ENCODE results near the gene FRS2. TPM values are rescaled to one million over a fixed set of nuclear protein-coding genes. Genes with fewer than 3 reads are reported as not detected.

FRS2 gene
- total and polyA plus RNA-seq, 2 of the 4 experiments (the other 2 are of a cell fraction), result 12.4 to 58.3 TPM

DNA sequence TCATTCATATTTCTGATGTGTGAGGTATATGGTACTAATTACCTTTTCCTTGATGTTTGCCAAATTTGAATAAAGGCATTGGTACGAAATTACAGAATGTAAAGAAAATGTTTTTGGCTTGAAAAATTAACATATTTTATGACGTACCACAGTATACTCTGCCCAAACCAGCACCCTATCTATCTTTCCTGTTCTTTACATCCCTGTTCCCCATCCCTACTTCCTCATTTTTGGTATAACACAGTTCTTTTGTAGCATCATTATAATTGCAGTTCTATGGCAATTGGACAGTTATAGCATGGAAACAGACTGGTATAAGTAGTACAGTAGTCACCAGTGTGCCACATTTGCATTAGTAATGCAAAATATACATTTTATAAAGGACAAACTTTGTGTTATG is 108.1 kb downstream of the FRS2 start:
- Histone ChIP-seq H3K4me3 (ENCODE audit: insufficient read depth, low read depth, low read length) (no peak overlapping the region), H2AFZ (replicated peaks; ENCODE audit: low read length, poor library complexity) (no peak overlapping the region), H2AK9ac (replicated peaks; ENCODE audit: low read depth, low read length, poor library complexity) (no peak overlapping the region), H2BK15ac (ENCODE audit: low read depth, low read length) (no peak overlapping the region), H3K9ac (ENCODE audit: low read depth, low read length) (no peak overlapping the region), H2BK20ac (ENCODE audit: low read depth, low read length) (no peak overlapping the region), H3K56ac (ENCODE audit: extremely low read depth, insufficient read depth, low read length) (no peak overlapping the region), H2BK5ac (ENCODE audit: low read depth, low read length, poor library complexity, severe bottlenecking) (no peak overlapping the region), H3K23ac (ENCODE audit: low read depth, low read length) (no peak overlapping the region), H3K4me2 (ENCODE audit: low read depth, low read length) (no peak overlapping the region), H3K36me3 (ENCODE audit: control insufficient read depth, insufficient read depth, low read length) (peaks cover 21% of the 10 kb centered on the region), H4K8ac (ENCODE audit: low read depth in 2 of 2, low read length in 2 of 2) (no peak overlapping the region), H3K4me1 (ENCODE audit: control insufficient read depth, insufficient read depth, low read length) (peaks cover 2% of the 10 kb centered on the region; the same call in 1 of the 2 replicates), H3K27me3 (ENCODE audit: control insufficient read depth, insufficient read depth, low read length) (no peaks in the 10 kb centered on the region), H3K27ac (ENCODE audit: insufficient read depth, low read length) (no peak overlapping the region), H4K91ac (ENCODE audit: insufficient read depth, low read depth, low read length) (no peak overlapping the region), H2BK120ac (ENCODE audit: low read depth, low read length) (no peak overlapping the region), H3K18ac (ENCODE audit: low read depth, low read length) (no peak overlapping the region), H3K4ac (ENCODE audit: low read depth, low read length) (no peak overlapping the region), H4K5ac (ENCODE audit: low read depth, low read length) (no peak overlapping the region), H2AK5ac (ENCODE audit: low read depth, low read length) (no peak overlapping the region), H3K14ac (replicated peaks; ENCODE audit: low read depth, low read length) (no peak overlapping the region), H3K79me1 (ENCODE audit: low read depth in 1 of 2, low read length in 2 of 2) (peaks cover 8 to 11% of the 10 kb centered on the region in 2 experiments), H4K20me1 (ENCODE audit: insufficient read depth, low read length) (peaks cover 3% of the 10 kb centered on the region; the same call in 1 of the 2 replicates), H3K9me1 (ENCODE audit: insufficient read depth, low read length) (peaks cover 5% of the 10 kb centered on the region; the same call in 1 of the 2 replicates), H3K9me3 (ENCODE audit: control insufficient read depth, insufficient read depth, low read length) (no peaks in the 10 kb centered on the region)
- no TSS peak for BruUV-seq (replicated peaks)
- TF ChIP-seq RAD21 (IDR thresholded peaks at IDR 0.05; ENCODE audit: low read length), result no peak
- no peak for TF ChIP-seq MXI1 (IDR thresholded peaks at IDR 0.05; ENCODE audit: borderline replicate concordance, low read depth, low read length)
- TF ChIP-seq MAFK (IDR thresholded peaks at IDR 0.05; ENCODE audit: low read depth, low read length), result no peak
- no peak for TF ChIP-seq SMC3 (IDR thresholded peaks at IDR 0.05; ENCODE audit: low read depth, low read length)
- no peak for TF ChIP-seq MAZ (IDR thresholded peaks at IDR 0.05; ENCODE audit: borderline replicate concordance, low read depth, low read length)
- TF ChIP-seq CEBPB (IDR thresholded peaks at IDR 0.05; ENCODE audit: low read depth, low read length), result no peak
- no peak for TF ChIP-seq BHLHE40 (IDR thresholded peaks at IDR 0.05; ENCODE audit: low read depth, low read length)
- no peak for TF ChIP-seq POLR2A (IDR thresholded peaks at IDR 0.05; ENCODE audit: low read depth, low read length)
- TF ChIP-seq NFE2L2 (IDR thresholded peaks at IDR 0.05; ENCODE audit: low read depth, low read length), result no peak
- TF ChIP-seq, protein P1, sequence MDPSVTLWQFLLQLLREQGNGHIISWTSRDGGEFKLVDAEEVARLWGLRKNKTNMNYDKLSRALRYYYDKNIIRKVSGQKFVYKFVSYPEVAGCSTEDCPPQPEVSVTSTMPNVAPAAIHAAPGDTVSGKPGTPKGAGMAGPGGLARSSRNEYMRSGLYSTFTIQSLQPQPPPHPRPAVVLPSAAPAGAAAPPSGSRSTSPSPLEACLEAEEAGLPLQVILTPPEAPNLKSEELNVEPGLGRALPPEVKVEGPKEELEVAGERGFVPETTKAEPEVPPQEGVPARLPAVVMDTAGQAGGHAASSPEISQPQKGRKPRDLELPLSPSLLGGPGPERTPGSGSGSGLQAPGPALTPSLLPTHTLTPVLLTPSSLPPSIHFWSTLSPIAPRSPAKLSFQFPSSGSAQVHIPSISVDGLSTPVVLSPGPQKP (IDR thresholded peaks at IDR 0.05; ENCODE audit: borderline replicate concordance, low read depth, low read length), result no peak
- TF ChIP-seq, protein P2, sequence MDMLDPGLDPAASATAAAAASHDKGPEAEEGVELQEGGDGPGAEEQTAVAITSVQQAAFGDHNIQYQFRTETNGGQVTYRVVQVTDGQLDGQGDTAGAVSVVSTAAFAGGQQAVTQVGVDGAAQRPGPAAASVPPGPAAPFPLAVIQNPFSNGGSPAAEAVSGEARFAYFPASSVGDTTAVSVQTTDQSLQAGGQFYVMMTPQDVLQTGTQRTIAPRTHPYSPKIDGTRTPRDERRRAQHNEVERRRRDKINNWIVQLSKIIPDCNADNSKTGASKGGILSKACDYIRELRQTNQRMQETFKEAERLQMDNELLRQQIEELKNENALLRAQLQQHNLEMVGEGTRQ (IDR thresholded peaks at IDR 0.05; ENCODE audit: low read depth, low read length), result no peak
- TF ChIP-seq, protein P3, sequence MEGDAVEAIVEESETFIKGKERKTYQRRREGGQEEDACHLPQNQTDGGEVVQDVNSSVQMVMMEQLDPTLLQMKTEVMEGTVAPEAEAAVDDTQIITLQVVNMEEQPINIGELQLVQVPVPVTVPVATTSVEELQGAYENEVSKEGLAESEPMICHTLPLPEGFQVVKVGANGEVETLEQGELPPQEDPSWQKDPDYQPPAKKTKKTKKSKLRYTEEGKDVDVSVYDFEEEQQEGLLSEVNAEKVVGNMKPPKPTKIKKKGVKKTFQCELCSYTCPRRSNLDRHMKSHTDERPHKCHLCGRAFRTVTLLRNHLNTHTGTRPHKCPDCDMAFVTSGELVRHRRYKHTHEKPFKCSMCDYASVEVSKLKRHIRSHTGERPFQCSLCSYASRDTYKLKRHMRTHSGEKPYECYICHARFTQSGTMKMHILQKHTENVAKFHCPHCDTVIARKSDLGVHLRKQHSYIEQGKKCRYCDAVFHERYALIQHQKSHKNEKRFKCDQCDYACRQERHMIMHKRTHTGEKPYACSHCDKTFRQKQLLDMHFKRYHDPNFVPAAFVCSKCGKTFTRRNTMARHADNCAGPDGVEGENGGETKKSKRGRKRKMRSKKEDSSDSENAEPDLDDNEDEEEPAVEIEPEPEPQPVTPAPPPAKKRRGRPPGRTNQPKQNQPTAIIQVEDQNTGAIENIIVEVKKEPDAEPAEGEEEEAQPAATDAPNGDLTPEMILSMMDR (conservative IDR thresholded peaks at IDR 0.05; ENCODE audit: low read depth, low read length), result no peak
- no peak for TF ChIP-seq RFX5 (IDR thresholded peaks at IDR 0.05; ENCODE audit: low read depth, low read length)
- no peak for TF ChIP-seq FOS (IDR thresholded peaks at IDR 0.05; ENCODE audit: low read depth, low read length)
- TF ChIP-seq CHD1 (IDR thresholded peaks at IDR 0.05; ENCODE audit: low read depth, low read length), result no peak
- TF ChIP-seq RCOR1 (IDR thresholded peaks at IDR 0.05; ENCODE audit: insufficient replicate concordance, low read length), result no peak
- intact Hi-C loops (cut with micrococcal nuclease), result loop anchor here (10.0 kb wide), 1 partner anchor 423 kb away; no protein-coding TSS in a partner anchor
- dilution Hi-C loops (cut with HindIII; ENCODE audit: low sequenced_read_pairs, unreplicated experiment), result no loop called here
- DNase-seq, result no peak
- ATAC-seq (ENCODE audit: low read depth), result no peak
- in situ Hi-C loops (cut with MboI; ENCODE audit: low sequenced_read_pairs), result loop anchor here (10.0 to 25.0 kb wide), 2 partner anchors 103 to 741 kb away; partner anchors contain the start of gene FRS2
- ChIA-PET POLR2A (ENCODE audit: unreplicated experiment) (no interaction called here), CTCF (interaction anchor here (1.2 to 2.4 kb wide), 2 partner anchors 8 to 61 kb away, joined by 4 to 8 read pairs; no protein-coding TSS in a partner anchor)
- no CpG with 5 or more reads among the region's 2 CpGs for WGBS, 2 experiments (ENCODE audit: extremely low coverage in 2 of 2, insufficient read length in 1 of 2)
